AG09309 (cell line): Measurements from ENCODE around the gene ADAMTS3.

Source experiments
- DNase-seq: peaks from one replicate; pipeline ENCODE4 v3.0.0-alpha.2; 2010; ENCODE audit warnings: low read depth
- H3K4me3 ChIP-seq: 2 replicates; pipeline ENCODE4 v1.5.1; 2011; ENCODE audit warnings: mild to moderate bottlenecking, low read depth, low read length, moderate library complexity; ENCODE audit not compliant: control insufficient read depth
- TF ChIP-seq, protein P1 (sequence below): IDR thresholded peaks from 2 replicates; pipeline ENCODE4 v1.5.1; 2011; ENCODE audit warnings: mild to moderate bottlenecking, low read depth, low read length, inconsistent platforms; ENCODE audit not compliant: insufficient read depth, control insufficient read depth; ENCODE audit errors: missing control alignments

Gene ADAMTS3

DNA sequence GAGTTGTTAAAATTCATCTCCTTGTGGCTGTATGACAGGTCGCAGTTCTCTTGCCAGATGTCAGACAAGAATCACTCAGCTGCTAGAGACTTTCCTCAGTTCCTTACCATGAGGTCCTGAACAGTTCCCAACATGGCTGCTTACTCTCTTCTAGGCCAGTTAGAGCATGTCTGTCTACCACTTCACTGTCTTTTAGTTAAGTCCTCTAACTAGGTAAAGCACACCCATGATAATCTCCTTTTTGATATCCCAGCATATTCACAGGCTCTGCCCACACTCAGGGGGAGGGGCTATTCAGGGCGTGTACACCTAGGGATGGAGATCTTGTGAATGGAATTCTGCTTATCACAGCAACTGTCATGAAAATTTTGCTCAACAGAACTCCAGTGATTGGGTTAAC is 190.1 kb downstream of the ADAMTS3 start:
- DNase-seq = no peak
- TF ChIP-seq, protein P1, sequence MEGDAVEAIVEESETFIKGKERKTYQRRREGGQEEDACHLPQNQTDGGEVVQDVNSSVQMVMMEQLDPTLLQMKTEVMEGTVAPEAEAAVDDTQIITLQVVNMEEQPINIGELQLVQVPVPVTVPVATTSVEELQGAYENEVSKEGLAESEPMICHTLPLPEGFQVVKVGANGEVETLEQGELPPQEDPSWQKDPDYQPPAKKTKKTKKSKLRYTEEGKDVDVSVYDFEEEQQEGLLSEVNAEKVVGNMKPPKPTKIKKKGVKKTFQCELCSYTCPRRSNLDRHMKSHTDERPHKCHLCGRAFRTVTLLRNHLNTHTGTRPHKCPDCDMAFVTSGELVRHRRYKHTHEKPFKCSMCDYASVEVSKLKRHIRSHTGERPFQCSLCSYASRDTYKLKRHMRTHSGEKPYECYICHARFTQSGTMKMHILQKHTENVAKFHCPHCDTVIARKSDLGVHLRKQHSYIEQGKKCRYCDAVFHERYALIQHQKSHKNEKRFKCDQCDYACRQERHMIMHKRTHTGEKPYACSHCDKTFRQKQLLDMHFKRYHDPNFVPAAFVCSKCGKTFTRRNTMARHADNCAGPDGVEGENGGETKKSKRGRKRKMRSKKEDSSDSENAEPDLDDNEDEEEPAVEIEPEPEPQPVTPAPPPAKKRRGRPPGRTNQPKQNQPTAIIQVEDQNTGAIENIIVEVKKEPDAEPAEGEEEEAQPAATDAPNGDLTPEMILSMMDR = no peak
- H3K4me3 ChIP-seq = no peak overlapping the region

DNA sequence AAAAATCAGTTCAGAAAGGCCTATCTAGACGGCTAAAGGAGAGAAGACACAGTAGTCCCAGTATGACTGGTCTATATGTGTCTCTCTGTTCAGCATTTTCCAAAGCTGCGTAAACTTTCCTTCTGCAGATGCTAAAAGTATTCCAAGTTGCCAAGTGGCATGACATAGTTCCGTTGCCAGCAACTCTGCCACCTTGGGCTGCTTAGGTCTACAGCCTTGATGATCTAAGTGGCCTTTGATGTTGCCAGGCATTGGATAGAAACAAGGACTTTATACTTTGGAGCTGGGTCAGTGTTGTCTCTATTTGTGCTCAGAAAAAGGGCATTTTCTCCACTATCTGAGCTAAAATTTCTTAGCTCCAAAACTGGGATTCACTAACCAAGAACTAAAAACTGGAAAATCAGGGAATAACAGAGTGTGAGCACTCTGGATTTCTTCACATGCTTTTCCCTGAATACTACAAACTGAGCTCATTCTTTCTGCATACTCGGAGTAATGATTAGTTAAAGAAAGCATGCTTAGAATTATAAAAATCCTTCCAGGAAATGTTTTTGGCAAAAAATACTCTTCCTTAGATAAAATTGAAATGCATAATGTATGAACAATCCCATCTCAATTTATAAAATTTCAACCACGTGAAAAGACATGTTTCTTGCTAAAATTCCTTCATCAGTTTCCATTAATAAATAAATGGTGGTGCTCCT is 191.4 kb downstream of the ADAMTS3 start:
- no peak for DNase-seq
- TF ChIP-seq, protein P1 = no peak
- H3K4me3 ChIP-seq = no peak overlapping the region

DNA sequence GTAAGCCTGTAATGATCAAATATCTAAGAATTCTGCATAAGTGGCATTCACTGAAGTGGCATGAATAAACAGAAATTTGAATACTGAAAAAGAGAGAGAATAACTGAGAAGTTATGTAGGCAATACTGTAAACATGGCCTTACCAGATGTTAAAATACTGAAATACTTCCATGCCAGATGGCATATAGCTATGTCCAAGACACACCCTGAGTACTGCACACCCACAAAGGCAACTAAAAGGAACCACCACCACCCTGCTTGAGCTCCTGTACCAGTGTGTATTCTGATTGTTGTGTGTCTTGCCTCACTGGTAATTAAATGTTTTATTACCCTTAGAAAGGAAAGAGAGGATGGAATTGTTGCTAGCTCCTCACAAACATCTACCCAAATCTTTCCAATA is 192.1 kb downstream of the ADAMTS3 start:
- no peak overlapping the region for H3K4me3 ChIP-seq
- no peak for DNase-seq
- TF ChIP-seq, protein P1 = no peak

DNA sequence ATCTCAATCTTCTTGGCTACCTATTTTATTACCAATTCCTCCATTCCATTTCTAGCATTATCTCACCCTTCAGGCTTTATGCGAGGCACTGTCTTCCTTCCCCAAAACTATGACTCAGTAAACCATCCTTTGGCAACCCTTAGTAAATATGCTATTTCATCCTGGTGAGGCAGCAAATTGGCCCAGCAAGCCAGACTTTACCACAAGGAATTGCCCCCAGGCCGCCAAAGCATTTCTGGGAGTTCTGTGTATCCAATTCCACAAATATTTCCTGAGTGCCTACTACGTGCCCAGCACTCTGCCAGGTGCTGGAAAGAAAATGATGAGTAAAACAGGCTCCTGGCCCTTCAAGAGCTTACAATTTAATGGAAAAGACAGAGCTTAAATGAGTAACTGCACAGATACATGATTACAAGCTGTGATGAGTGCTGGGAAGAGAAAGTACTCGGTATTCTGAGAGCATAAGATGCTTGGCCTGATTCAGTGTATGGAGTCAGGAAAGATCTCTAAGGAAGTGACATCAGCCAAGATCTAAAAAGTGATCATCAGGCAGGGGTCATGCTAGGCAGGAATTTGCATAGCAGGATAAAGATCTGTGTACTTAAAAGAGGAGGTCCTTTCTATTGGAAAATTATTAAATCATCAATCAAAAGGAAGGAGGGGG is 193.8 kb downstream of the ADAMTS3 start:
- DNase-seq = peak; percentile 67
- no peak overlapping the region for H3K4me3 ChIP-seq

DNA sequence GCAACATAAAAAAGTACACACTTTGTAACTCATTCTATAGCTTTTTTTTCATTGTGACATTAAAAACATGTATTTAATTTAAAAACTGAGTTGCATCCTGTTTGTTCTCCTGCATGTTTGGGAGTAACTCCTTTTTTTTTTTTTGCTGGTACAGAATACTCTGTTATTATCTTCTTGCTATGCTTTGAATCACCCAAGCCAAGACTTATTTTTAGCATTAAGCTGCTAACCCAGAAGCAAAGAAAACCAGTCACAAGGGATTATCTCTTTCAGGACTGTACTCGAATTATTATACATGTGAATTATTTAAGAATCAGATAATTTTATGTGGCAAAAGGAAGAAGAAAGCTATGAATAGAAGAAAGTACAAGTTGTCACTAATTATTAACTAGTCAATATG is 194.9 kb downstream of the ADAMTS3 start:
- TF ChIP-seq, protein P1 = no peak
- no peak for DNase-seq
- H3K4me3 ChIP-seq = no peak overlapping the region

More for the DNA sequence above, 193.8 kb downstream of the ADAMTS3 start:
- TF ChIP-seq, protein P1 = no peak

DNA sequence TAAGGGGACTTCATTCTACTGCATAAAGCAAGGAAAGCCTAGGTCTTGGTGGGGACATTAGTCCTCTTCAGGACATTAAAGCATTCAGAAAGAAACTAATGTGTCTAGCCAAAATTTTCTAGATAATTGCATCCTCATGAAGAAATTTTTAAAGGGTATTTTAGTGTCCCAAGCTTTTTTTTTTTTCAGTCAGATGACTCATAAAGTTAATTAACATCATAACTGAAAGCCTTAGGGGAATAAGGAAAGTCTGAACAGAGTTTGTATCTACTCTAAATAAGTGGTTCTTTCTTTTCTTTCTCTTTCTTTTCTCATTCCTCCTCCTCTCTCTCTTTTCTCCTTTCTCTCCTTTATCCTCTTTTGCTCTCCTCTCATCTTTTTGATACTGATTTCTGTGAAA is 202.4 kb downstream of the ADAMTS3 start:
- DNase-seq = no peak
- TF ChIP-seq, protein P1 = no peak
- H3K4me3 ChIP-seq = no peak overlapping the region
